Pancreas (tissue), 10 donors: Measurements from ENCODE around the gene IL20. TPM values are rescaled to one million over a fixed set of nuclear protein-coding genes. Genes with fewer than 3 reads are reported as not detected.

Source experiments
- ATAC-seq, 4 donors: fragments of 200-7000 bp; cut with Tn5 transposase; one replicate each; pipeline versions ENCODE4 v1.8.0 to v1.9.1; 2020; ENCODE audit warnings: mild to moderate bottlenecking in 4 of 4, moderate library complexity in 4 of 4
- DNase-seq, 6 donors: peaks; one replicate each; pipeline ENCODE4 v3.0.0-alpha.2; 2020
- FAIRE-seq: peaks from 2 replicates; lab custom pipeline; 2012; peaks lifted over from hg19 to GRCh38; lab: Jason Lieb, UNC
- H3K27ac ChIP-seq, 4 donors: fragments of 200-600 bp; sonication (generic); 1 replicate in 3 of 4; 2 replicates in 1 of 4; pipeline versions ENCODE4 v1.5.0 to v1.8.0; 2020
- H3K27me3 ChIP-seq, 4 donors: fragments of 200-600 bp; one replicate each; pipeline ENCODE4 v1.8.0; 2021
- H3K36me3 ChIP-seq, 3 donors: fragments of 200-600 bp; sonication (generic) in 1 of 3; one replicate each; pipeline versions ENCODE4 v1.5.0 to v1.8.0; 2020 to 2021
- H3K4me1 ChIP-seq, 3 donors: fragments of 200-600 bp; one replicate each; pipeline ENCODE4 v1.8.0; 2021
- H3K4me3 ChIP-seq, 4 donors: fragments of 200-600 bp; sonication (generic) in 2 of 4; one replicate each; pipeline versions ENCODE4 v1.5.0 to v1.8.0; 2020 to 2021
- H3K9me3 ChIP-seq, 4 donors: fragments of 200-600 bp; one replicate each; pipeline ENCODE4 v1.8.0; 2021
- WGBS, 2 donors: extraction: QIAGEN DNeasy Blood & Tissue Kit; methylation state at CpG; one replicate each; pipeline ENCODE4 v1.1.7; 2013; 5-methylcytosine and 5-hydroxymethylcytosine counted together
- intact Hi-C, 3 donors: fragments of 100-400 bp; cut with DNase I; formaldehyde crosslinking; loops; one replicate each; pipeline versions ENCODE4 v1.11.1 to v1.14.2; 2022
- polyA plus RNA-seq, 2 donors: library from polyadenylated mRNA; stranded (reverse); fragments of 200-250 nt; gene quantifications; one replicate each; pipeline ENCODE4 v1.2.3, GENCODE V29; 2013
- total RNA-seq, 6 donors: library from RNA; stranded (reverse); fragmentation: NEBNext Ultra II Directional in 4 of 6; extraction: Animal tissue kit (Norgen Biotek cat#: 25700) in 4 of 6; gene quantifications; one replicate each; pipeline versions ENCODE4 v1.2.1 to v1.2.4, GENCODE V29; 2021 to 2023
- TF ChIP-seq, protein P1 (sequence below), 4 donors: fragments of 200-600 bp; sonication (generic) in 3 of 4; IDR thresholded peaks; one replicate each; pipeline versions ENCODE4 v1.5.0 to v1.8.0; 2021; ENCODE audit warnings: antibody characterized with exemption in 4 of 4
- donor health status: healthy with polysubstance abuse.
- donor health status: DM: no; HTN: no; CAD: no; lungs with moderate emphysema.
- donor health status: DM: no; HTN: no; CAD: no.
- donor health status: control.
- donor health status: control.
- donor health status: Bipolar disorder and iron deficiency.
- donor health status: DM: yes; HTN: yes; CAD: no.
- donor health status: DM: no; HTN: no; CAD: no.
- donor health status: DM: no; HTN: no; CAD: no.
- donor health status: DM: yes; HTN: yes; CAD: no.

IL20 gene
- total and polyA plus RNA-seq, 8 donors: not detected

DNA sequence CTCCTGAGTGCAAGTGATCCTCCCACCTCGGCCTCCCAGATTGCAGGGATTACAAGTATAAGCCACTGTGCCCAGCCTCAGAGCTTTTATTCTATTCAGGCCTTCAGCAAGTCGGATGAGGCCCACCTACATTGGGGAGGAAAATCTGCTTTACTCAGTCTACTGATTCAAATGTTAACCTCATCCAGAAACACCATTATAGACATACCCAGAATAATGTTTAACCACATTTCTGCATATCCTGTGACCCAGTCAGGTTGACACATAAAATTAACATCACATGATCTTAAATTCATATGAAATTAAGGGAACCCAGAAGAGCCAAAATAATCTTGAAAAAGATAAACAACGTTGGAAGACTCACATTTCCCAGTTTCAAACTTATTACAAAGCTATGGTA is 14.9 kb downstream of the IL20 start:
- Histone ChIP-seq H3K4me1 (no peaks in the 10 kb centered on the region), H3K27me3 (no peaks in the 10 kb centered on the region), H3K9me3 (no peaks in the 10 kb centered on the region), H3K4me3 (no peak overlapping the region), H3K36me3 (no peaks in the 10 kb centered on the region), H3K27ac (no peak overlapping the region)
- WGBS, 2 donors: 62 to 75% methylated on average over 3 of the region's 3 CpGs
- ATAC-seq (no peak), DNase-seq (no peak), FAIRE-seq (no peak)
- intact Hi-C loops: no loop called here
- TF ChIP-seq, protein P1, sequence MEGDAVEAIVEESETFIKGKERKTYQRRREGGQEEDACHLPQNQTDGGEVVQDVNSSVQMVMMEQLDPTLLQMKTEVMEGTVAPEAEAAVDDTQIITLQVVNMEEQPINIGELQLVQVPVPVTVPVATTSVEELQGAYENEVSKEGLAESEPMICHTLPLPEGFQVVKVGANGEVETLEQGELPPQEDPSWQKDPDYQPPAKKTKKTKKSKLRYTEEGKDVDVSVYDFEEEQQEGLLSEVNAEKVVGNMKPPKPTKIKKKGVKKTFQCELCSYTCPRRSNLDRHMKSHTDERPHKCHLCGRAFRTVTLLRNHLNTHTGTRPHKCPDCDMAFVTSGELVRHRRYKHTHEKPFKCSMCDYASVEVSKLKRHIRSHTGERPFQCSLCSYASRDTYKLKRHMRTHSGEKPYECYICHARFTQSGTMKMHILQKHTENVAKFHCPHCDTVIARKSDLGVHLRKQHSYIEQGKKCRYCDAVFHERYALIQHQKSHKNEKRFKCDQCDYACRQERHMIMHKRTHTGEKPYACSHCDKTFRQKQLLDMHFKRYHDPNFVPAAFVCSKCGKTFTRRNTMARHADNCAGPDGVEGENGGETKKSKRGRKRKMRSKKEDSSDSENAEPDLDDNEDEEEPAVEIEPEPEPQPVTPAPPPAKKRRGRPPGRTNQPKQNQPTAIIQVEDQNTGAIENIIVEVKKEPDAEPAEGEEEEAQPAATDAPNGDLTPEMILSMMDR (IDR thresholded peaks at IDR 0.05): no peak

DNA sequence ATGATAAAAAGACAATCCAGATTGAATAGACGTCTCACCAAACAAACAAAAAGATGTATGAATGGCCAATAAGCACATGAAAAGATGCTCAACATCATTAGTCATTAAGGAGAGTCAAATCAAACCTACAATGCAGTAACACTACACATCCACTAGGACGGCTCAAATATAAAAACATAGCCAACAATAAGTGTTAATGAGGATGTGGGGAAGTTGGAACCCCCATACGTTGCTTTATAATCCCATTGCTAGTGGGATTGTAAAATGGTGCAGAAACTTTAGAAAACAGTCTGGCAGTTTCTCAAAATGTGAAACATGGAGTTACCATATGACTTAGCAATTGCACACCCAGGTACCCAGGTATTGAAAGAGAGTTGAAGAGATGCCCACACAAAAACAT is 17.1 kb downstream of the IL20 start:
- TF ChIP-seq, protein P1 (IDR thresholded peaks at IDR 0.05): no peak
- 55 to 66% methylated on average over 3 of the region's 3 CpGs for WGBS, 2 donors
- ATAC-seq (no peak), DNase-seq (no peak), FAIRE-seq (no peak)
- no peak overlapping the region for H3K4me3 ChIP-seq
- no peaks in the 10 kb centered on the region for H3K27me3 ChIP-seq
- H3K9me3 ChIP-seq: no peaks in the 10 kb centered on the region
- H3K36me3 ChIP-seq: no peaks in the 10 kb centered on the region
- H3K4me1 ChIP-seq: no peaks in the 10 kb centered on the region
- intact Hi-C loops: no loop called here
- no peak overlapping the region for H3K27ac ChIP-seq

DNA sequence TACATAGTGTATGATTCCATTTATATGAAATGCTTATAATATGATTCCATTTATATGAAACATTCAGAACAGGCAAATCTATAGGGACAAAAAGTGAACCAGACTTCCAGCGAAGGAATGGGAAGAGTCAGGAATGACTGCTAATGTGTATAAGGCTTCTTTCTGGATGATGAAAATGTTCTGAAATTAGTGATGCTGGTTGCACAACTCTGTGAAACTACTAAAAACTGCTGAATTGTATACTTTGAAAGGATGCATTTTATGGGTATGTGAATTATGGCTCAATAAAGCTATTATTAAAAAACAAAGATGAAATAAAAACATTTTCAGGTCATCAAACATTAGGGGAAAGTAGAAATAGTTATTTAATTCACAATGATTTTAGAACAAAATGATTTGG is 17.7 kb downstream of the IL20 start:
- WGBS, 2 donors: 93 to 95% methylated on average over 1 of the region's 1 CpG
- no peak for DNase-seq
- no peak overlapping the region for H3K4me3 ChIP-seq
- H3K4me1 ChIP-seq: no peaks in the 10 kb centered on the region
- no peak overlapping the region for H3K27ac ChIP-seq
- H3K9me3 ChIP-seq: no peaks in the 10 kb centered on the region
- no peak for FAIRE-seq
- intact Hi-C loops: no loop called here
- no peaks in the 10 kb centered on the region for H3K27me3 ChIP-seq
- ATAC-seq: no peak
- no peaks in the 10 kb centered on the region for H3K36me3 ChIP-seq
- TF ChIP-seq, protein P1 (IDR thresholded peaks at IDR 0.05): no peak

DNA sequence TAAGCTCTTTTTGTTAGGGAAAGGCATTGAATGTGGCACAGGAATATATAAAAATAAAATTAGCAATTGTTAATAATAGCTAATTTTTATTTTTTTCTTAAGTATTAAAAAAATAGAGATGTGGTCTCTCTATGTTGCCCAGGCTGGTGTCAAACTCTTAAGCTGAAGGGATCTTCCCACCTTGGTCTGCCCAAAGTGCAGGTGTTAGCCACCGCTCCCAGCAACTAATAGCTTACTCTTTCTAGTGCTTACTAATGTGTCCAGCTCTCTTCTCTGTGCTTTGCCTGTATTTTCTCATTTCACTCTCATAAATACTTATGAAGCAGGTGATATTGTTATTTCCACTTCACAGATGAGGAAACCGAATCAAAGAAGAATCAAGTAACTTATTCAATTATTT is 18.5 kb downstream of the IL20 start:
- H3K4me3 ChIP-seq: no peak overlapping the region
- H3K9me3 ChIP-seq: no peaks in the 10 kb centered on the region
- no peak overlapping the region for H3K27ac ChIP-seq
- TF ChIP-seq, protein P1 (IDR thresholded peaks at IDR 0.05): no peak
- no peak for FAIRE-seq
- intact Hi-C loops: no loop called here
- 76 to 87% methylated on average over 2 of the region's 2 CpGs for WGBS, 2 donors
- H3K4me1 ChIP-seq: no peaks in the 10 kb centered on the region
- no peaks in the 10 kb centered on the region for H3K36me3 ChIP-seq
- no peak for ATAC-seq
- peaks cover 0 to 3% (median 0%) of the 10 kb centered on the region in 4 donors for H3K27me3 ChIP-seq
- no peak for DNase-seq

DNA sequence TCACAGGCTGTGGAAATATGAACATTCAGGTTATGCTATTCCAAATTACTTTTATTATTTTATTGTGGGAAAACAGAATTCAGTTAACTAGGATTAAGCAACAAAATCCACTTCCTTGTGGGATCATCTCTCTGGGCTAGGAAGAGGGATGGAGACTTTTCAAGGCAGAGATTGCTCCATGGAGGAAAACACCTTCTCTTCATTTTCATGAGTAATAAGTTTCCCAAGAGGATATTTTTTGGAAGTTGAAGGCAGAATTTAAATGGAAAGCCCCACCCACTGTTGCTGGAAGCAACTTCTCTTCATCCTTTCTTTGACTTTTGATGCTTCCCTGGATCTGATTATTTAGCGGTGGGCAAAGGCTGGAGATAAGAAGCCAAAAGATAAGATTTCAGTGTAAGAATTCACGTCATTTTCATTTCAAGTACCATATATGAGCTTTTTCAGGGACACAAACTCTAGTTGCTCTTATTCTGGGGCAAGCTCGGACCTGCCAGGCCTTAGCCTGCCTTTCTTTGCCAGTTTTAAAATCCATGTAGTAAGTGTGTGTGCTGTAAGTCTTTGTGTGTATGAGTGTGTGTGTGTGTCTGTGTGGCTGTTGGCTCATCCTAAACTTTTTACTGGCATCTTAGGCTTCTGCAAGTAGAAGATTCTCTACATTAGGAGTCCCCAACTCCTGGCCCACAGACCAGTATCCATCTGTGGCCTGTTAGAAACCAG is 20.1 kb downstream of the IL20 start:
- no peak overlapping the region for H3K27ac ChIP-seq
- intact Hi-C loops: no loop called here
- H3K36me3 ChIP-seq: no peaks in the 10 kb centered on the region
- ATAC-seq: no peak
- 65 to 77% methylated on average over 3 of the region's 3 CpGs for WGBS, 2 donors
- DNase-seq: no peak
- TF ChIP-seq, protein P1 (IDR thresholded peaks at IDR 0.05): no peak
- no peak overlapping the region for H3K4me3 ChIP-seq
- peaks cover 0 to 3% (median 0%) of the 10 kb centered on the region in 3 donors for H3K4me1 ChIP-seq
- no peak for FAIRE-seq
- no peaks in the 10 kb centered on the region for H3K9me3 ChIP-seq
- peaks cover 0 to 3% (median 0%) of the 10 kb centered on the region in 4 donors for H3K27me3 ChIP-seq
